ENCODE data around the gene HYAL2. TPM values are rescaled to one million over a fixed set of nuclear protein-coding genes. Genes with fewer than 3 reads are reported as not detected.

The HYAL2 gene
- total and polyA plus RNA-seq, 12 donors: 25.1 to 135 (median 39.0) TPM

DNA sequence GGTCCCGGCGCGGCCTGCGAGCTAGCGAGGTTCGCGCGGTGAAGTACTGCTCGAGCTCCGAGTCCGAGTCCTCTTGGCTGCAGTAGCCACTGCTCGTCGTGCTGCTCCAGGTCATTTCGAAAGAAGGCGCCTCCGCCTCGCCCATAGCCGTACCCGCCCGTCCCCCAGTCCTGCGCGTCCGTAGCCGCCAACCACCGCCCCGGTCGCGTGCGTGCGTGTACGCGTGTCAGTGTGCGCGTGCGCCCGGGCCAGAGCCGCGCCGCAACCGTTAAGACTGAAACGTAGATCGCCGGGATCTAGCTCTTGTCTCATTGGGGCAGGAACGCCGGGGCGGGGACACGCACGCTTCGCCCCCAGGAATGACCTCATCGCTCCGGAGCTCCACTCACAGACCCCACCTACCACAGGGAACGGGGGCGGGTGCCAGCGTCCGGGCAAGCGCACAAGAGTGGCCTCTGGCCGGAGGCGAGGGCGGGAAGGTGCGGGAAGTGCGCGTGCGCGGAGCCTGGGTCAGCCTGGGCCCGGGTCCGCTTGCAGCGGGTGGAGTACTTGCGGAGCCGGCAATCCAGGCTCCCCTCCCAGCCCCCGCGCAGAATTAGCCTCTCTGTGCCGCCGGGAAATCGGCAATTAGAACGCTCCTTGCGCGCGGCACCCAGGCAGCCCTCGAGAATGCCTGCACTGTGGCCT lies 14.8 kb upstream of the HYAL2 start:
- ATAC-seq: peak; percentile 83 to 92 (median 86)
- WGBS, 2 donors: 0% methylated on average over 79 of the region's 79 CpGs
- H3K27ac ChIP-seq: peak overlapping the region; percentile 88 to 100 (median 97)
- no peaks in the 10 kb centered on the region for H3K9me3 ChIP-seq
- intact Hi-C loops (cut with DNase I): loop anchor here in 1 of 10 donors (5.0 kb wide), 1 partner anchor 35 kb away; the partner anchor contains the start of gene HYAL1
- H3K36me3 ChIP-seq: peaks cover 0 to 23% (median 4%) of the 10 kb centered on the region in 9 donors
- H3K27me3 ChIP-seq: no peaks in the 10 kb centered on the region
- peaks cover 15 to 87% (median 76%) of the 10 kb centered on the region in 9 donors for H3K4me1 ChIP-seq
- peak; percentile 100 for DNase-seq
- TF ChIP-seq, protein P1, sequence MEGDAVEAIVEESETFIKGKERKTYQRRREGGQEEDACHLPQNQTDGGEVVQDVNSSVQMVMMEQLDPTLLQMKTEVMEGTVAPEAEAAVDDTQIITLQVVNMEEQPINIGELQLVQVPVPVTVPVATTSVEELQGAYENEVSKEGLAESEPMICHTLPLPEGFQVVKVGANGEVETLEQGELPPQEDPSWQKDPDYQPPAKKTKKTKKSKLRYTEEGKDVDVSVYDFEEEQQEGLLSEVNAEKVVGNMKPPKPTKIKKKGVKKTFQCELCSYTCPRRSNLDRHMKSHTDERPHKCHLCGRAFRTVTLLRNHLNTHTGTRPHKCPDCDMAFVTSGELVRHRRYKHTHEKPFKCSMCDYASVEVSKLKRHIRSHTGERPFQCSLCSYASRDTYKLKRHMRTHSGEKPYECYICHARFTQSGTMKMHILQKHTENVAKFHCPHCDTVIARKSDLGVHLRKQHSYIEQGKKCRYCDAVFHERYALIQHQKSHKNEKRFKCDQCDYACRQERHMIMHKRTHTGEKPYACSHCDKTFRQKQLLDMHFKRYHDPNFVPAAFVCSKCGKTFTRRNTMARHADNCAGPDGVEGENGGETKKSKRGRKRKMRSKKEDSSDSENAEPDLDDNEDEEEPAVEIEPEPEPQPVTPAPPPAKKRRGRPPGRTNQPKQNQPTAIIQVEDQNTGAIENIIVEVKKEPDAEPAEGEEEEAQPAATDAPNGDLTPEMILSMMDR (IDR thresholded peaks at IDR 0.05): no peak
- peak overlapping the region; percentile 61 to 99 (median 78) for H3K4me3 ChIP-seq

DNA sequence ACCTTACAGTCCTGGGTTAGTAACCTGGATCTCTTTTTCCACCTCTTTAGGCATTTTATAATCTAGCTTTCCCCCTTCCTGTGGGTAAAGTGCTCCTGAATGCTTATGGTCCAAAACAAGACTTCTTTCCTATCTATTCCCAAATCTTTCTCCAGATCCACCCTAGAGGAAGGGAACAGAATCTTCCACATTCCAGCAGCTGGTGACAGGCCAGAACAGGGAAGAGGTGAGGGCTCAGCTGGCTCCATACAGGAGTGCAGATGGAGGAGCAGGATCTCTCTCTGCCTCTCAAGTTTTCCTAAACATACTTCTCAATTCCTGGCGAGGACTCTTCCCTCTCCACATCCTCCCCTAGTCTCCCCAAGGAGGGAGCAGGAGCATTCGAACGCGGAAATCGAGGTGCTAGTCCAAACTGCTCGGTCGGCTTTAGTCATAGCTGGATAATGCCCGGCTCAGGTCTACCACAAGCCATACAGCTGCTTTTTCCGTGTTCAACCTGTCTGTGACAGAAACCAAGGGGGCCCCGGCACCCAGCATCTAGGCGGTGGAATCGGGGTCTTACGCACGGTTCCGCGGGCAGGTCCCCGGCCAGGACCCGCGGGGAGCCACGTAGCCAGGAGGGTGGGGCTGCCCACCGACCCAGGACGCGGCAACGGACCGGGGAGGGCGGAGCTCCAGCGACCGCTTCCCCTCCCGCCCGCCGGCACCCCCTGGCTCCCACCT lies 14.1 kb upstream of the HYAL2 start:
- H3K4me1 ChIP-seq: peaks cover 15 to 88% (median 79%) of the 10 kb centered on the region in 9 donors
- TF ChIP-seq, protein P1 (IDR thresholded peaks at IDR 0.05): no peak
- no peaks in the 10 kb centered on the region for H3K27me3 ChIP-seq
- peak overlapping the region; percentile 61 to 99 (median 78) for H3K4me3 ChIP-seq
- H3K27ac ChIP-seq: peak overlapping the region; percentile 88 to 100 (median 97)
- peaks cover 0 to 30% (median 11%) of the 10 kb centered on the region in 9 donors for H3K36me3 ChIP-seq
- intact Hi-C loops (cut with DNase I): loop anchor here in 1 of 10 donors (5.0 kb wide), 1 partner anchor 34 kb away; the partner anchor contains the start of gene HYAL1
- 0 to 2% methylated on average over 31 of the region's 31 CpGs for WGBS, 2 donors
- ATAC-seq (peak in 5 of 8 donors; percentile 1 to 16 (median 4)), DNase-seq (no peak)
- H3K9me3 ChIP-seq: no peaks in the 10 kb centered on the region

DNA sequence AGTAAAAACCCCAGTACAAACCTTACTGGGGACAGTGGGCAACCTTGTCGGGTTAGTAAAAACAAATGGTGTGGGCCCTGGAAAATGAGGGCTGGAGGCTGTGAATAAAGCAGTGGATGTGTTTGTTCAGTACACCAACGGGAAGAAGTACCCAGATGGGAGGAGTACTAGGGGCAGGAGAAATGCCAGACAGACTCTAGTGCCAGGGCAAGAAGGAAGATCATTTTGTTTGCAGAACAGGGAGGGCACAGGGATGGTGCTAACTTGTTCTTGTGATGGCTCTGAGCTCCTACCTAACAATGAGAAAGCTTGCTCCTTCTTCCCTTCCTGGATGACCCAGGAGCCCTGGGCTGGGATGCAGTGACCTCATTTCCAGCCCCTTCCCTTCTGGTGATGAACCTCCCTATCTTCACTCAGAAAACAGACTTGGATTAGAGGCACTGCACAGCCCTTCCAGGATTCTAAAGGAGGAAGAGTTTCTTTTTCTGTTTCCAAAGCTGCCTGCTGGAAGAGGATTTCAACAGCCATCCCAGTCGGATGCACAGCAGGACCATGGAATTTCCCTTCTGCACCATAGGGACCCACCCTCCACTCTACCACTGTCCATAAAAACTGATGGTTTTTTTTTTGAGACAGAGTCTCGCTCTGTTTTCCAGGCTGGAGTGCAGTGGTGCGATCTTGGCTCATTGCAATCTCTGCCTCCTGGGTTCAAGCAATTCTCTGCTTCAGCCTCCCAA lies 12.0 kb upstream of the HYAL2 start:
- DNase-seq: no peak
- peak in 1 of 8 donors; percentile 1 for ATAC-seq
- TF ChIP-seq, protein P1 (IDR thresholded peaks at IDR 0.05): no peak
- H3K9me3 ChIP-seq: no peaks in the 10 kb centered on the region
- WGBS, 2 donors: 38 to 48% methylated on average over 5 of the region's 5 CpGs
- no peaks in the 10 kb centered on the region for H3K27me3 ChIP-seq
- intact Hi-C loops (cut with DNase I): loop anchor here in 1 of 10 donors (5.0 kb wide), 1 partner anchor 32 kb away; the partner anchor contains the start of gene HYAL1
- H3K27ac ChIP-seq: peak overlapping the region; percentile 88 to 100 (median 97)
- peaks cover 8 to 51% (median 32%) of the 10 kb centered on the region in 9 donors for H3K36me3 ChIP-seq
- peaks cover 13 to 67% (median 63%) of the 10 kb centered on the region in 9 donors for H3K4me1 ChIP-seq
- peak overlapping the region in 9 of 10 donors; percentile 10 to 99 (median 82) for H3K4me3 ChIP-seq

All from heart right ventricle (tissue), 16 donors.